ENCODE data around the gene SNX19.

SNX19 gene

GRCh38 chr11:130842001-130842400 lies 74.3 kb downstream of the SNX19 start:
- no peak for DNase-seq (ENCODE audit: low spot score)

DNA sequence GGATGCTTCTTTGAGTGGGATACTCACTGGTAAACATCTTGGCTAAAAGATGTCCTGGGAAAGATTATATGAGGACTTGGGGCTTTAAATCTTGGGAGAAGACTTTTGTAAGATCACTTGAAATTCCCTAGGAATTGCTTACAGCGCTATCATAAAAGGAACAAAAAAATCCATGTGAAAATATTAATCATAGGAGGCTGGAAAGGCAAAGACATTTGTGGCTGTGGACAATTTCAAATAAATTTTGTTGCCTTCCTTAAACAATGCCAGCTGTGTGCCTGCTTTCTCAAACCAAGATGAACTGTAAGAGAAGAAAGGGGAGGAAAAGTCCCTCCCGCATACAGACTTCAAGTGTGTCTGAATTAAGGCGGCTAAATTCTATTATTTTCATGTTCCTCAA lies 75.6 kb downstream of the SNX19 start:
- no peak for DNase-seq (ENCODE audit: low spot score)

GRCh38 chr11:130839981-130840666 lies 76.2 kb downstream of the SNX19 start:
- DNase-seq (ENCODE audit: low spot score): no peak

DNA sequence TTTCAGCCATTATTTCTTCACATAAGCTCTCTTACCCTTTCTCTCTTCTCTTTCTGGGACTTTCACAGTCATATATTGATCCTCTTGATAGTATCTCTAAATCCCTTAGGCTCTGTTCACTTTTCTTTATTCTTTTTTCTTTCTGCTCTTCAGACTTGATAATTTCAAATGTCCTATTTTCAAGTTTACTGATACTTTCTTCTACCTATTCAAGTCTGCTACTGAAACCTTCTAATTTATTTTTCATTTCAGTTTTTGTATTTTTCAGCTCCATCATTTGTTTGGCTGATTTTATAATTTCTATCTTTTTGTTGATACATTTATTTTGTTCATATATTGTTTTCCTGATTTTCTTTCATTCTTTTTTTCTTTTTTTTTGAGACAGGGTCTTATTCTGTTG lies 79.1 kb downstream of the SNX19 start:
- DNase-seq (ENCODE audit: low spot score): no peak

DNA sequence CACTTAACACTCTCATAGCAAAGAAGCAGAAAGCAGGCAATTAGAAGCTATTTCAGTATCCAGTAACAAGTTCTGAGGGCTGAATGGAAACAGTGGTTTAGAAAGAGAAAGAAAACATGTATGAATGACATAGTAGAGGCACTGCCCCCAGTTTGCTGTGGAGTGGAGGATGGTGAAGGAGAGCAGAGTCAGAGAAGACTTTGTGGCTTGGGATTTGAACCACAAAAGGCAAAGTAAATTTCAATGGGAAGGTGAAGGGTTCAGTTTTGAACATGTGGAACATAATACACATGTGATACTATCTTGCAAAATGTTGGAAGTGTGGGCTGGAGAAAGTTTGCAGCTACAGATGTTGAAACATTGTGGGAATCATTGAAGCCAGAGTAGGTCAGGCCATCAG lies 81.4 kb downstream of the SNX19 start:
- DNase-seq (ENCODE audit: low spot score): no peak

GRCh38 chr11:130832566-130833425 lies 83.5 kb downstream of the SNX19 start:
- DNase-seq (ENCODE audit: low spot score): no peak

GRCh38 chr11:130831976-130832375 lies 84.3 kb downstream of the SNX19 start:
- no peak for DNase-seq (ENCODE audit: low spot score)

GRCh38 chr11:130831506-130831905 lies 84.8 kb downstream of the SNX19 start:
- no peak for DNase-seq (ENCODE audit: low spot score)

- no peak for DNase-seq (ENCODE audit: low spot score)
Measured at GRCh38 chr11:130830566-130830965, 85.7 kb downstream of the SNX19 start.

DNA sequence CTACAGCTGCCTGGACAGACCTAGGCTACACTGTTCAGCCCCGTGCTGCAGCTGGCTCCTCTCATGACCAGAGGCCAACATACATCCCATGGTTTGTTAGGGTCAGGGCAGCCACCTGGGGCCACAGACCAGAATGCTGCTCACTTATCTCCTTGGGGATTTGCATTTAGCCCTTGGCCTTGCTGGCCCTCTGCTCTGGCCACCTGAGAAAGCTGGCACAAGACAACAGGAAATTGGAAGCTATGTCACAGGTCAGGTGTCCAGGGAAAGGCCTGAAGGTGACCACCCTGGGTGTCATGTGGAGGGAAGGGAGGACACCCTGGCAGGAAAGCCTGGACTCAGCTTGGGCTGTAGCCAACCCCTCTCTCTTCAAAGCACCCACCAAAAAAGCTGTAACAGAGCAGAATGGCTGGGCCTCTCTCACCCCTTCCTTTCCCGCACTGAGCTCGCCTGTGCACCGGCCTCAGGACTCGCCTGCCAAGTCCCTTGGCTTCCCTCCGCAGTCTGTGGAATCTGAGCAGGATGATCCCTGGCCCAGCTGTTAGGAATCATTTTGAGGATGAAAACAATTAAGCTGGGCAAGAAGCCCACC lies 86.3 kb downstream of the SNX19 start:
- DNase-seq (ENCODE audit: low spot score): no peak

GRCh38 chr11:130828741-130829140 lies 87.5 kb downstream of the SNX19 start:
- DNase-seq (ENCODE audit: low spot score): no peak

DNA sequence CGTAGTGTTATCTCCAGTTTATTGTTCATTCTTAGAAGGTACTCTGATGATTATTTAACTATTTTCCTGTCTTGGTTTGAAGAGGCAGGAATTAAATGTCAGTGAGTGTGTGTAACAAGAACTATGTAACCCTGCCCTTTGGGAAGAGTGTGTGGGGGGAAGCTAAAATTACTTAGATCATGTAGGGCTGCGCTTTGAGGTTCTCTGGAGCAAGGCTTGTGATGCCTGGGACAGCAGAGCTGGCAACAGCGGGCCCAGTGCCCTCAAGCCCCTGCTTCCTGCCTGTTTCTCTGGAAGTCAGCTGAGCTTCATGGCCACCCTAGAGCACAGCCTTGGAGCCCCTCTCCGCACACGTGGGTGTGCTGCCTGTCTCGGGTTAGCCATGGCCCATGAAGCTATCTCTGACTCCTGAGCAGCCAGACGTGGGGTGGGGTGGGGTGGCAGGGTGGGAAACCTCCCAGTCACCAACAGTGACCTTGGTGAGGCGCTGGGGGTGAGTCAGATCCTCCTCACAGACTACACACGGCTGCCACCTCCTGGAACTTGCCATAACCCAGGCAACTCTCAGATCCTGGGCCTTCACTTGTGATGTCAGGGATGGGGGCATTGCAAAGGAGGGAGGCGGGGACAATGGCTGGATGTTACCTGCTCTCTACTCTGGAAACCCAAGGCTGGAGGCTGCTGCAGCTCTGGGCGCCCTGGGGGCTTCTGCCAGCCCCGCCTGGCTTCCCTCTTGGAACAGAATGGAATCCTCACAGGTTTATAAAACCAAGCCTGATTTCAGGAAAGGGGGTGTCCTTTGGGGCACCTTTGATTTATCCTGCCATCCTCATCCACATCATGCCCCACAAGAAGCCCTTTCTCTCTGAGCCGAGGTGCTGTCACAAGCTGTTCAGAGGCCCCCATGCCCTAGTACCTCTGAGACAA lies 88.6 kb downstream of the SNX19 start:
- no peak for DNase-seq (ENCODE audit: low spot score)

DNA sequence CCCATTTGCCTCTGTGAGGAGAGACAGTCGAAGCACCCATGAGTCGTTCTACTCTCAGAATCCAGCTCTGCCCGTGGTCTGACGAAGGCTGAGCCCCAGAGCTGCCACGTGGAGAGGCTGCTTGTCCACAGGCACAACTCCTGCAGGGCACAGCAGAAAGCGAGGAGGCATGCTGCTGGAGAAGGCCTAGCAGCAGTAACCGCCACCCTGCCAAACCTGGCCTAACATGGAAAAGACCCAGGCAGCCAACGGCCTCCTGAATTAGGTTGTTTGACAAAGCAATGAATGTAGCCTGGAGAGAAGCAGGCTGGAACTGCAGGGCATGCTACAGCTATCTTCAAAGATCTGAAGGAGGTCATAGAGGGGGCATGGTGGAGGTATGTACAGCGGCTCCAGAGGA lies 89.7 kb downstream of the SNX19 start:
- no peak for DNase-seq (ENCODE audit: low spot score)

DNA sequence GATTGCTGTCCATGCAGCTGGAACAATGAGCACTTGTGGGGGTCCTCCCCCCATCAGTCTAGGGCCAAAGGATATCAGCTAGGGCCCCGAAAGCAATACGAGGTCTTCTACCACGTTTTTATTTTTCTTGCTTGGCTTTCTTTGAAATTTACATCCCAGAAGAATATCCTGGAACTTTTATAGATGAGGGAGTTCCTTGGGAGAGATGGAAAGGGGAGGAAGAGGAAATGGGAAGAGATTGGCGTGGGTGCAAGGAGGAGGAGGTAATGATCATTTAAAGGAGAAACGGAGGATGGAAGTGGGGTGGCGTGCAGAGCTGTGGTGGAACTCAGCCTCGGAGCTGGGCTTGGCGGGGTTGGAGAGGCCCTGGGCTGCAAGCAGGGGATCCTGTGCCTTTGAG lies 90.3 kb downstream of the SNX19 start:
- DNase-seq (ENCODE audit: low spot score): no peak

GRCh38 chr11:130825561-130825960 lies 90.7 kb downstream of the SNX19 start:
- no peak for DNase-seq (ENCODE audit: low spot score)

Data from CD4-positive, alpha-beta T cell treated with Interleukin-15 for 4 hours (primary cell).